NCI-H1417 treated with DMSO at 0.1 percent for 48 hours (cell line): ENCODE measurements around the gene HTR3B.
"Not testable (repeated sequence)": the region's sequence is repeated elsewhere in the genome, so short reads cannot be mapped to it uniquely, and the experiment has no call there.

ENCODE experiments used
- DNase-seq: peaks from one replicate; lab custom pipeline; 2025; lab: John Stamatoyannopoulos, UW

Gene HTR3B

GRCh38 chr11:113946162-113946561 lies 41.6 kb downstream of the HTR3B start:
- DNase-seq = not testable (repeated sequence)

GRCh38 chr11:113947994-113948393 lies 43.4 kb downstream of the HTR3B start:
- DNase-seq = no peak

- no peak for DNase-seq
These were observed 45.3 kb downstream of the HTR3B start for GRCh38 chr11:113949891-113950290.

GRCh38 chr11:113951537-113951936 lies 46.9 kb downstream of the HTR3B start:
- no peak for DNase-seq

GRCh38 chr11:113952070-113952469 lies 47.5 kb downstream of the HTR3B start:
- DNase-seq = no peak

GRCh38 chr11:113952588-113952987 lies 48.0 kb downstream of the HTR3B start:
- no peak for DNase-seq

GRCh38 chr11:113954235-113954634 lies 49.6 kb downstream of the HTR3B start:
- no peak for DNase-seq

GRCh38 chr11:113956986-113957385 lies 52.4 kb downstream of the HTR3B start:
- no peak for DNase-seq

GRCh38 chr11:113960702-113961330 lies 56.2 kb downstream of the HTR3B start:
- no peak for DNase-seq

GRCh38 chr11:113967361-113967760 lies 62.8 kb downstream of the HTR3B start:
- no peak for DNase-seq

GRCh38 chr11:113971506-113972195 lies 67.1 kb downstream of the HTR3B start:
- no peak for DNase-seq

- DNase-seq = peak; percentile 58
These were observed 70.3 kb downstream of the HTR3B start, which contains the start of gene HTR3A for GRCh38 chr11:113974741-113975470. HTR3A (plus strand) TSS chr11:113975108; CDS start chr11:113975326, 218 bp downstream.

- no peak for DNase-seq
These were observed 72.5 kb downstream of the HTR3B start for GRCh38 chr11:113977071-113977490.

- no peak for DNase-seq
These were observed 73.1 kb downstream of the HTR3B start for GRCh38 chr11:113977701-113978100.

GRCh38 chr11:113979431-113979830 lies 74.8 kb downstream of the HTR3B start:
- DNase-seq = no peak

- DNase-seq = no peak
These were observed 76.2 kb downstream of the HTR3B start for GRCh38 chr11:113980785-113981184.

GRCh38 chr11:113982306-113982705 lies 77.7 kb downstream of the HTR3B start:
- DNase-seq = no peak

GRCh38 chr11:113984781-113985180 lies 80.2 kb downstream of the HTR3B start:
- DNase-seq = no peak

GRCh38 chr11:113985906-113986305 lies 81.3 kb downstream of the HTR3B start:
- DNase-seq = no peak

- no peak for DNase-seq
These were observed 82.0 kb downstream of the HTR3B start for GRCh38 chr11:113986351-113987140.

GRCh38 chr11:113989381-113989780 lies 84.8 kb downstream of the HTR3B start:
- DNase-seq = no peak

- DNase-seq = no peak
These were observed 85.3 kb downstream of the HTR3B start for GRCh38 chr11:113989916-113990315.
